ENCODE results near the gene B4GALT6. TPM values are rescaled to one million over a fixed set of nuclear protein-coding genes. Genes with fewer than 3 reads are reported as not detected.
A peak's percentile ranks its signal among the peaks of the same experiment; 100 is the strongest.

The B4GALT6 gene
- total RNA-seq, 4 donors from 2014 or later: 2.5 to 3.6 (median 3.0) TPM

DNA sequence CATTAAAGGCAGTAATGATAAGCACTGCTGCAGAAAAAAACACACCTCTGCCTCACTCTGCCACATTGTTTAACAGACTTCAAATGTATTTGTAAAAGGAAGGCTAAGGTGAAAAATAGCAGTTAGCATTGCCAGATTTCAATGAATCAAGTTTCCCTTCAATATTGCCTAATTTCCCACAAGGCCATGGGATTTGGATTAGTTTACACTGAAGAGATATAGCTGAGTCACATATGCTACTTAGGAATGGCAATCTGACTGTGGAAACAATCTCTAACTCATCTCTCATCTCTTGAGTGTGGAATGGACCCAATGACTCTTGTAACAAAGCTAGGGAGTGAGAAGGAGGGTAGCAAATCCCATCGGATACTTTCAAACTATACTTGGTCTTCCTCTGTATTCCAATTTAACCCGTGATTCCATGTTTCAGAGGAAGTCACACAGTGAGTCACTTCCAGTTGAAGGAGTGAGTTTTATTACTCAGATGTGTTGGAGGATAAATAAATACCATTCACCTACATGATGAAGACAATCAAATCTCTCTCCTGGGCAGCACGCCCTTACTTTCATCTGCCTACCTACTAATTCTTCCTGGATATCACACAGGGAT lies 5.1 kb downstream of the B4GALT6 start:
- TF ChIP-seq, protein P1, sequence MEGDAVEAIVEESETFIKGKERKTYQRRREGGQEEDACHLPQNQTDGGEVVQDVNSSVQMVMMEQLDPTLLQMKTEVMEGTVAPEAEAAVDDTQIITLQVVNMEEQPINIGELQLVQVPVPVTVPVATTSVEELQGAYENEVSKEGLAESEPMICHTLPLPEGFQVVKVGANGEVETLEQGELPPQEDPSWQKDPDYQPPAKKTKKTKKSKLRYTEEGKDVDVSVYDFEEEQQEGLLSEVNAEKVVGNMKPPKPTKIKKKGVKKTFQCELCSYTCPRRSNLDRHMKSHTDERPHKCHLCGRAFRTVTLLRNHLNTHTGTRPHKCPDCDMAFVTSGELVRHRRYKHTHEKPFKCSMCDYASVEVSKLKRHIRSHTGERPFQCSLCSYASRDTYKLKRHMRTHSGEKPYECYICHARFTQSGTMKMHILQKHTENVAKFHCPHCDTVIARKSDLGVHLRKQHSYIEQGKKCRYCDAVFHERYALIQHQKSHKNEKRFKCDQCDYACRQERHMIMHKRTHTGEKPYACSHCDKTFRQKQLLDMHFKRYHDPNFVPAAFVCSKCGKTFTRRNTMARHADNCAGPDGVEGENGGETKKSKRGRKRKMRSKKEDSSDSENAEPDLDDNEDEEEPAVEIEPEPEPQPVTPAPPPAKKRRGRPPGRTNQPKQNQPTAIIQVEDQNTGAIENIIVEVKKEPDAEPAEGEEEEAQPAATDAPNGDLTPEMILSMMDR (IDR thresholded peaks at IDR 0.05): no peak
- no peak for TF ChIP-seq POLR2A (IDR thresholded peaks at IDR 0.05)
- Histone ChIP-seq H3K27me3 (peaks cover 0 to 9% (median 0%) of the 10 kb centered on the region in 4 donors), H3K36me3 (no peaks in the 10 kb centered on the region), H3K4me3 (no peak overlapping the region), H3K27ac (peak overlapping the region; percentile 36 to 70 (median 63)), H3K9me3 (no peaks in the 10 kb centered on the region), H3K4me1 (peaks cover 5 to 53% (median 19%) of the 10 kb centered on the region in 3 donors)
- intact Hi-C loops (cut with DNase I): no loop called here
- no peak for DNase-seq
- 29 to 44% methylated on average over 3 of the region's 3 CpGs for WGBS, 2 donors

DNA sequence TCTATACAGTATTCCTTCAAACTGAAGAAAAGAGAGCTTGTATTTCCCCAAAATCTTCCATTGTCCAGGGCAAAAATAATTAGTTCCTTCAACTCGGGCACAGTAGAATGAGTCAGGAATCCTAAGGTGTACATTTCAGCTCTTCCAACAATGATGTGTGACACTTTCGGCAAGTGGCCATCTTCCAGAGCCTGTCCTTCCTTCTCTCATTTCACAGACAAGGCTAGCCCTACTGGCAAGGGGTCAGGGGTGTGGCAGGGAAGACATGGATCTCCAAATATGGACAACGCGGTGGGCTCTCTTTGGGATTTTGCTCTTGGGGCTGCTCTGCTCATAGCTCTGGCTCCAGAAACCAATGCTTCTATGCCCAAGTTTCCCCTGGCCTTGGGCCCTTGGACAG lies 6.0 kb downstream of the B4GALT6 start:
- peaks cover 0 to 44% (median 15%) of the 10 kb centered on the region in 3 donors for H3K4me1 ChIP-seq
- H3K27ac ChIP-seq: peak overlapping the region; percentile 36 to 70 (median 63)
- H3K27me3 ChIP-seq: peaks cover 0 to 4% (median 0%) of the 10 kb centered on the region in 4 donors
- TF ChIP-seq, protein P1 (IDR thresholded peaks at IDR 0.05): no peak
- TF ChIP-seq POLR2A (IDR thresholded peaks at IDR 0.05): no peak
- H3K36me3 ChIP-seq: no peaks in the 10 kb centered on the region
- intact Hi-C loops (cut with DNase I): no loop called here
- H3K9me3 ChIP-seq: no peaks in the 10 kb centered on the region
- H3K4me3 ChIP-seq: no peak overlapping the region
- 70 to 82% methylated on average over 4 of the region's 4 CpGs for WGBS, 2 donors
- no peak for DNase-seq

DNA sequence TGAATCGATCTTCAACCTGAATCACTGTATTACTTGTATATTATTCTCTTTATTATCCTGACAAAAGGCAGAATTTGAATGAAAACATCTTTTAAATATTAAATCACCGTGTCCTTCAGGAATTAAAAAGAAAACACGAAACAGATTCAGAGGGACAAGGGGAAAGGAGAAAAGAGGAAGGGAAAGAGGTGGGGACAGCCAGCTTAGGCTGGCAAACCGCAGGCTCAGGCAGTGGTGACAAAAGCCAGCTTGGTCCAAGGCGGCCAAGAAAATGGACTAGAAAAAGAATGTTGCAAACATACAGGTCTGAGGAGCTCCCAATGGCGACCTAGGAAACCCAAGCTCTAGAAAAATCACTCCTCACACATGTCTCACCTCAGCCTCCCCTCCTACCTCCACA lies 6.8 kb downstream of the B4GALT6 start:
- Histone ChIP-seq H3K36me3 (no peaks in the 10 kb centered on the region), H3K9me3 (no peaks in the 10 kb centered on the region), H3K27ac (peak overlapping the region in 2 of 4 donors; percentile 12 to 62), H3K4me1 (peaks cover 0 to 49% (median 17%) of the 10 kb centered on the region in 3 donors), H3K4me3 (no peak overlapping the region), H3K27me3 (no peaks in the 10 kb centered on the region)
- WGBS, 2 donors: 61 to 80% methylated on average over 6 of the region's 6 CpGs
- intact Hi-C loops (cut with DNase I): no loop called here
- TF ChIP-seq, protein P1 (IDR thresholded peaks at IDR 0.05): no peak
- TF ChIP-seq POLR2A (IDR thresholded peaks at IDR 0.05): no peak
- no peak for DNase-seq

DNA sequence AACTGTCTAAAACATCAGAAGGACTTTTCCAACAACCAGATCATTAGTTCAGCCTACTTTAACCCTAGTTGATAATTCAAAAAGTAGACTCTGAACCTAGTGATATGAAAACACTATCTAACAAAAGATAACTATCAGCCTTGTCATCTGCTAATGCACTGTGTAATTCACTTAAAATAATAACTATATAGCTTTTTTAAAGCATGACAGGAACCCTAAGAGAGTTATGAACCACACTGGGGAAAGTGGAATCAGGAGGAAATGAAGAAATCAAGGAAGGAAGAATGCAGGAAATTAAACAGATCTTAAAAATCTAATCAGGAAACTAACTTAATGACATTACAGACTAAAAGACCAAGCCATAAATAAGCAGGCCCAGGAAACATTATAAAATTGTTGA lies 9.0 kb downstream of the B4GALT6 start:
- intact Hi-C loops (cut with DNase I): no loop called here
- Histone ChIP-seq H3K27me3 (no peaks in the 10 kb centered on the region), H3K4me1 (peaks cover 0 to 47% (median 17%) of the 10 kb centered on the region in 3 donors), H3K27ac (no peak overlapping the region), H3K4me3 (no peak overlapping the region), H3K36me3 (no peaks in the 10 kb centered on the region), H3K9me3 (no peaks in the 10 kb centered on the region)
- DNase-seq: no peak
- TF ChIP-seq POLR2A (IDR thresholded peaks at IDR 0.05): no peak
- TF ChIP-seq, protein P1 (IDR thresholded peaks at IDR 0.05): no peak

DNA sequence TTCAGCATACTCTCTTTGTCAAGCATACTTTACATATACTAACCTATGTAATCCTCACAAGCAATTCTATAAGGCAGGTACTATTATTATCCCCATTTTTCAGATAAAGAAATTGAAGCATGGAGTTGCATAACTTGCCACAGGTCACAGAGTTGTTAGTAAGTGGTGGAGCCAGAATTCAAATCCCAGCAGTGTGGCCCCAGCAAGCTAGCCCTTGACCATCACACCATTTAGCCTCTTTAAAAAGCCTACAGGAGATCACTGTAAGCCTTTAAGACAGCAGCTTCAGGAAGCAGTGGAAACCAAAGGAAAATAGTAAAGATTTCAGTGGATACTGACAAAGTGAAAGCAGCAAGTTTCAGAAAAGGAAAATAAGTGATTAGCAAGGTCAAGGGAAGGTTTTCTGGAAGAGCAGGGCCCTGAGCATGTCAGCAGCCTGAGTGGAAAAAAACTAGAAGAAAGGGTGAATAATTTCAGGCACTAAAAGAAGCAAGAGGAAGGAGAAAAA lies 11.7 kb downstream of the B4GALT6 start:
- Histone ChIP-seq H3K9me3 (no peaks in the 10 kb centered on the region), H3K4me1 (peaks cover 0 to 20% (median 4%) of the 10 kb centered on the region in 3 donors), H3K4me3 (no peak overlapping the region), H3K27me3 (no peaks in the 10 kb centered on the region), H3K36me3 (no peaks in the 10 kb centered on the region), H3K27ac (no peak overlapping the region)
- no peak for TF ChIP-seq POLR2A (IDR thresholded peaks at IDR 0.05)
- TF ChIP-seq, protein P1 (IDR thresholded peaks at IDR 0.05): no peak
- DNase-seq: no peak
- intact Hi-C loops (cut with DNase I): no loop called here

Measured in esophagus squamous epithelium (tissue), 5 donors.